Naive B cell (primary cell): ENCODE data around the gene MYO10. TPM values are rescaled to one million over a fixed set of nuclear protein-coding genes. Genes with fewer than 3 reads are reported as not detected.
A peak's percentile ranks its signal among the peaks of the same experiment; 100 is the strongest.
"Not testable (repeated sequence)": the region's sequence is repeated elsewhere in the genome, so short reads cannot be mapped to it uniquely, and the experiment has no call there.

Experiments
- ATAC-seq, 2 donors: fragments of 150-1000 bp; cut with Tn5 transposase; 2 replicates each; pipeline ENCODE4 v1.10.0; 2021; ENCODE audit warnings: low read depth in 2 of 2, mild to moderate bottlenecking in 2 of 2, moderate library complexity in 2 of 2
- DNase-seq: peaks from one replicate; pipeline ENCODE4 v3.0.0; 2022
- H3K27ac Mint-ChIP-seq, 6 donors: one replicate each; pipeline ENCODE4 v1.8.0; 2020 to 2022; ENCODE audit warnings: mild to moderate bottlenecking in 6 of 6, mixed read lengths in 6 of 6, moderate library complexity in 5 of 6, inconsistent platforms in 2 of 6
- H3K27me3 Mint-ChIP-seq, 3 donors: one replicate each; pipeline ENCODE4 v1.8.0; 2021 to 2022; ENCODE audit warnings: mixed read lengths in 3 of 3, mild to moderate bottlenecking in 1 of 3
- H3K36me3 Mint-ChIP-seq, 2 donors: one replicate each; pipeline ENCODE4 v1.8.0; 2020 to 2022; ENCODE audit warnings: mixed read lengths in 2 of 2, inconsistent platforms in 1 of 2, mild to moderate bottlenecking in 1 of 2
- H3K4me1 Mint-ChIP-seq, 3 donors: one replicate each; pipeline ENCODE4 v1.8.0; 2020 to 2022; ENCODE audit warnings: mixed read lengths in 3 of 3, inconsistent platforms in 1 of 3, mild to moderate bottlenecking in 1 of 3, moderate library complexity in 1 of 3
- H3K4me3 Mint-ChIP-seq, 8 donors: one replicate each; pipeline ENCODE4 v1.8.0; 2020 to 2022; ENCODE audit warnings: mild to moderate bottlenecking in 8 of 8, mixed read lengths in 8 of 8, moderate library complexity in 8 of 8, inconsistent platforms in 2 of 8
- H3K9me3 Mint-ChIP-seq, 7 donors: one replicate each; pipeline ENCODE4 v1.8.0; 2020 to 2022; ENCODE audit warnings: mixed read lengths in 7 of 7, mild to moderate bottlenecking in 5 of 7, inconsistent platforms in 2 of 7, moderate library complexity in 1 of 7
- polyA plus RNA-seq, 6 donors: library from polyadenylated mRNA; unstranded; fragments of 300-500 nt; fragmentation: Illumina TruSeq; gene quantifications; one replicate each; pipeline ENCODE4 v1.2.3, GENCODE V29; 2021; ENCODE audit warnings: low read depth in 6 of 6

The MYO10 gene
- polyA plus RNA-seq, 6 donors from 2014 or later: 0.03 to 0.87 TPM; not detected in 4

- Mint-ChIP-seq H3K4me1 (no peaks in the 10 kb centered on the region), H3K9me3 (peaks cover 0 to 5% (median 0%) of the 10 kb centered on the region in 7 donors), H3K27me3 (peaks cover 0 to 3% (median 0%) of the 10 kb centered on the region in 3 donors), H3K4me3 (peak overlapping the region in 1 of 8 donors; percentile 42), H3K27ac (no peak overlapping the region), H3K36me3 (peaks cover 0 to 5% of the 10 kb centered on the region in 2 donors)
- DNase-seq (no peak), ATAC-seq (no peak)
Observed at GRCh38 chr5:16885635-16886365, 50.3 kb downstream of the MYO10 start.

DNA sequence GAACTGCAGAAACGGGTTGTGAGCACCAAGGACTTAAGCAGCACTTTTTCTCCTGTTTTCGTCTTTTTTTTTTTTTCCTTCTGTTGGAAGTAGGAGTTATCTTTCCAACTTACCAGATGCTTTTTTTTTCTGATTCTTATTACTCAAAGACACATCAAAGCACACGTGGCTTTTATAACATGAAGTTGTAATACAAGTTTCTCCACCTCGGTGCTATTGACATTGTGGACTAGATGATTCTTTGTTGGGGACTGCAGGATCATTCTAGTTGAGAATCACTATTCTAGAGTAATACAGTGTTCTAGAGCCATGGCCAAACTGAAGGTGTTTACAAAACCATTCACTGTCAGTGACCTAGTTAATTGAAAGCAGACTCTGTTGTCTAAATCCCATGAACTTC is 51.5 kb downstream of the MYO10 start:
- Mint-ChIP-seq H3K9me3 (peaks cover 0 to 5% (median 0%) of the 10 kb centered on the region in 7 donors), H3K27me3 (peaks cover 0 to 3% (median 0%) of the 10 kb centered on the region in 3 donors), H3K27ac (no peak overlapping the region), H3K4me1 (no peaks in the 10 kb centered on the region), H3K36me3 (peaks cover 0 to 5% of the 10 kb centered on the region in 2 donors), H3K4me3 (no peak overlapping the region)
- no peak for ATAC-seq
- DNase-seq: no peak

GRCh38 chr5:16883806-16884205 is 52.3 kb downstream of the MYO10 start:
- Mint-ChIP-seq H3K9me3 (peaks cover 0 to 5% (median 0%) of the 10 kb centered on the region in 7 donors), H3K4me3 (no peak overlapping the region)

DNA sequence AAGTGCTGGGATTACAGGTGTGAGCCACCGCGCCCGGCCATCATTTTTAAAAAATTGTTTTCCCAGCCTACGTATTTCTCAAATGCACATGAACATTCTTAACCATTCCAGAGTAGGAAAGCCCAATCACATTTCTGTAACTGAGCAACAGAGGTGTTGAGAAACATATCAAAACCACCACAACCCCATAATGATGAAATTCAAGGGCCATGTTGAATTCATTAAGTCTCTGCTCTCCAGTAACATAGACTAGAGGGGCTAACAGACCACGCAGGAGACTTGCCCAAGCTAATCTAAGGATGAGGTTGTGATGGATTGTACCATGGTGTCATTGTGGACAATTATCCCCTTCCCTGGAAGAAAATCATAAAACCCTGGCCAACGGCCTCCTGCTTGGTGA is 52.9 kb downstream of the MYO10 start:
- Mint-ChIP-seq H3K27ac (no peak overlapping the region), H3K27me3 (peaks cover 0 to 3% (median 0%) of the 10 kb centered on the region in 3 donors), H3K36me3 (peaks cover 0 to 5% of the 10 kb centered on the region in 2 donors), H3K9me3 (peaks cover 0 to 5% (median 0%) of the 10 kb centered on the region in 7 donors), H3K4me3 (no peak overlapping the region), H3K4me1 (no peaks in the 10 kb centered on the region)
- ATAC-seq (no peak), DNase-seq (no peak)

More at GRCh38 chr5:16883806-16884205, 52.3 kb downstream of the MYO10 start:
- Mint-ChIP-seq H3K4me1 (no peaks in the 10 kb centered on the region), H3K27me3 (peaks cover 0 to 3% (median 0%) of the 10 kb centered on the region in 3 donors), H3K36me3 (peaks cover 0 to 5% of the 10 kb centered on the region in 2 donors), H3K27ac (no peak overlapping the region)
- DNase-seq (no peak), ATAC-seq (no peak)

DNA sequence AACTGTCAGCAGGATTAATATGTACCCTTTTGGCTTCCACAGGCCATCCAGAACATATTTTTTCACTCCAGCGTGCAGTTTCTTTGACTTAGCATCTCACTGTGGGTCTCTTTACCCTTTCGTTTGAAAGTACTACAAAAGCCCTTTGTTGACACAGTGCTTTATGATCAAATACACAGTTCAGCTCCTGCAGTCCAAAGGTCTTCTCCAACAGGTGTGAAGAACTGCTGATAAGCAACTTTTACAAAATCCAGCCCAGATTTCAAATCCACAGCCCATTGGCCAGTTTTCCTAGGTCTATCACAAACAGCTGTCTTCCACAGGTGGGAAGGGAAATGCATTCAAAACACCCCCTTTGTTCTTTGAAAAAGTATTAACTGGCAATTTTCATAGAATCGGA is 54.8 kb downstream of the MYO10 start:
- Mint-ChIP-seq H3K4me3 (no peak overlapping the region), H3K9me3 (peaks cover 0 to 6% (median 3%) of the 10 kb centered on the region in 7 donors), H3K36me3 (no peaks in the 10 kb centered on the region), H3K27ac (no peak overlapping the region), H3K4me1 (no peaks in the 10 kb centered on the region), H3K27me3 (peaks cover 0 to 3% (median 0%) of the 10 kb centered on the region in 3 donors)
- DNase-seq (no peak), ATAC-seq (no peak)

DNA sequence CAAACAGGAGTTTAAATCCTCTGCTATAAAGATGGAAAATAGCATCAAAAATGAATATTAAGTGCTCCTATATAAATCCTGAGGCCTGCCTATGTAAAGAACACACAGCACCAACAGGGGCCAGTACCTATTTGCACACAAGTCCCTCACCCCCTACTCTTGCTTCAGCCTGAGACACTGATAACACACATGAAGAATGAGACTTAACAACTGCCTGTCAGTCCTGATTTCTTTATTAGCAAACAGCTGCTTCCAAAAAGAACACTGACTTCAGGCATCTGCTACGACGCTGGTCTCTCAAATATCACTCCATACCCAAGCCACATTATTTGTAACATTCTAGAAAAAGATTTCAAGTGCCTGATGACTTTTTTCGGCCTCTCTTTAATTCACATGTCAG is 55.5 kb downstream of the MYO10 start:
- no peak for ATAC-seq
- Mint-ChIP-seq H3K9me3 (peaks cover 0 to 7% (median 3%) of the 10 kb centered on the region in 7 donors), H3K27me3 (peaks cover 0 to 3% (median 0%) of the 10 kb centered on the region in 3 donors), H3K4me3 (no peak overlapping the region), H3K36me3 (no peaks in the 10 kb centered on the region), H3K4me1 (no peaks in the 10 kb centered on the region), H3K27ac (no peak overlapping the region)
- no peak for DNase-seq

GRCh38 chr5:16879650-16880049 is 56.4 kb downstream of the MYO10 start:
- Mint-ChIP-seq H3K27ac (no peak overlapping the region), H3K9me3 (peaks cover 2 to 14% (median 6%) of the 10 kb centered on the region in 7 donors), H3K36me3 (peaks cover 0 to 1% of the 10 kb centered on the region in 2 donors), H3K4me1 (no peaks in the 10 kb centered on the region), H3K27me3 (peaks cover 0 to 2% (median 0%) of the 10 kb centered on the region in 3 donors), H3K4me3 (no peak overlapping the region)
- ATAC-seq (no peak), DNase-seq (no peak)

- H3K4me3 Mint-ChIP-seq: no peak overlapping the region
- H3K4me1 Mint-ChIP-seq: no peaks in the 10 kb centered on the region
- H3K27me3 Mint-ChIP-seq: no peaks in the 10 kb centered on the region
- H3K36me3 Mint-ChIP-seq: peaks cover 0 to 4% of the 10 kb centered on the region in 2 donors
- DNase-seq (no peak), ATAC-seq (no peak)
- H3K9me3 Mint-ChIP-seq: peaks cover 3 to 19% (median 11%) of the 10 kb centered on the region in 7 donors
- H3K27ac Mint-ChIP-seq: no peak overlapping the region
Observed at GRCh38 chr5:16879191-16879590, 56.9 kb downstream of the MYO10 start.

DNA sequence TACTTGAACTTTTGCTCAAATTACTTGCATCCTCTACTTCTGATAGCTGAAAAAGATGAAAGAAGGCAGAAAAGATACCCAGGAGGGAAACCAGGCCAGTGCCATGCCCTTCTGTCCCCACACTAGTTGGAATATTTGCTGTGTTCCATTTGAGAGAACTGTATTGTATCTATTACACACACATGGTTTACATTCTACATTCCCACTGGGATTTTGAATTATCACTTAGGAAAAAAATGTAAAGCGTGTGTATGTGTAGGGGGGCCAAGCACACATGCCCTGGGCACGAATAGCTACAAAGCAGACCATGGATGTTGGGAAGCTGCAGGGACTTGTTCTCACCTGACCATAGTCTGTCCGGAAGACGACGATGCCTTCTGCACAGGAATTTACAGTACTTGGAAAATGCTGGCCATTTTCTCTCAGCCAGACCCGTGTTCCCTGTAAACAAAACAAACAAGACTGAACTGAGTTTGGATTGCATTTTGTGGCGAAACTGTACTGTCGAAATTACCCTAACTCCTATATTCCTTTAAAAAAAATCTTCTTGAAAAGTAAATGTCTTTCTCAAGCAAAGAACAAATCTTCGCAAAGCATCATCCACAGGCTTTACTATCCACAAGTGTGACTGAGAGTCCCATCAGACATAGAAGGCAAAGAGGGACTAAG is 58.7 kb downstream of the MYO10 start:
- peaks cover 2 to 4% of the 10 kb centered on the region in 2 donors for H3K36me3 Mint-ChIP-seq
- H3K4me3 Mint-ChIP-seq: no peak overlapping the region
- peaks cover 6 to 30% (median 16%) of the 10 kb centered on the region in 7 donors for H3K9me3 Mint-ChIP-seq
- no peaks in the 10 kb centered on the region for H3K4me1 Mint-ChIP-seq
- DNase-seq: no peak
- no peaks in the 10 kb centered on the region for H3K27me3 Mint-ChIP-seq
- H3K27ac Mint-ChIP-seq: no peak overlapping the region
- ATAC-seq: no peak

DNA sequence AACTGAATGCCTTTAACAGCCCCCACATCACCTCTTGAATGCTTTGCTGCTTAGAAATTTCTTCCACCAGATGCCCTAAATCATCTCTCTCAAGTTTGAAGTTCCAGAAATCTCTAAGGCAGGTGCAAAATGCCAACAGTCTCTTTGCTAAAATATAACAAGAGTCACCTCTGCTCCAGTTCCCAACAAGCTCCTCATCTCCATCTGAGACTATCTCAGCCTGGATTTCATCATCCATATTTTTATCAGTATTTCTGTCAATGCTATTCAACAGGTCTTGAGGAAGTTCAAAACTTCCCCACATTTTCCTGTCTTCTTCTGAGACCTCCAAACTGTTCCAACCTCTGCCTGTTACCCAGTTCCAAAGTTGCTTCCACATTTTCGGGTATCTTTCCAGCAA is 61.7 kb downstream of the MYO10 start:
- DNase-seq, H3K27me3 Mint-ChIP-seq, ATAC-seq, H3K4me1 Mint-ChIP-seq, H3K27ac Mint-ChIP-seq: not testable (repeated sequence)
- peaks cover 12 to 46% (median 28%) of the 10 kb centered on the region in 7 donors for H3K9me3 Mint-ChIP-seq
- H3K4me3 Mint-ChIP-seq: peak overlapping the region in 1 of 8 donors; percentile 31
- peaks cover 4 to 14% of the 10 kb centered on the region in 2 donors for H3K36me3 Mint-ChIP-seq

GRCh38 chr5:16871746-16872339 is 64.2 kb downstream of the MYO10 start:
- no peaks in the 10 kb centered on the region for H3K4me1 Mint-ChIP-seq
- ATAC-seq (no peak), DNase-seq (no peak)
- peak overlapping the region in 1 of 6 donors; percentile 65 for H3K27ac Mint-ChIP-seq
- H3K36me3 Mint-ChIP-seq: peaks cover 4 to 14% of the 10 kb centered on the region in 2 donors
- H3K4me3 Mint-ChIP-seq: no peak overlapping the region
- no peaks in the 10 kb centered on the region for H3K27me3 Mint-ChIP-seq
- peaks cover 11 to 42% (median 28%) of the 10 kb centered on the region in 7 donors for H3K9me3 Mint-ChIP-seq

DNA sequence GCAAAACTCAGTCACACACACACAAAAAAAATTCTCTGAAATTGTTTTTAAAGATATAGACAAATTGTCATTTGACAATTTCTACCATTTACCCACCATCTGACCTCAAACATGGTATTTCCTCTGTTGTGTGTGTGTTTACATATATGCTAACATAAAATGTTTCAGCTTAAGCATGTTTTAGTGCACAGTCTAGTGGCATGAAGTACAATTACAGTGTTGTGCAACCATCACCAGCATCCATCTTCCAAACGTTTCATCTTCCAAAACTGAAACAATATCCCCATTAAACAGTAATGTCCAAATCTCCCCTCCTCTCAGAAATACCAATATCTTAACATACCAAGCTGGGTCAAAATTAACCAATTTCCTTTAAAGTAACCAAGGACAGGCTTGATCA is 65.2 kb downstream of the MYO10 start:
- H3K27me3 Mint-ChIP-seq: no peaks in the 10 kb centered on the region
- DNase-seq (no peak), ATAC-seq (no peak)
- no peaks in the 10 kb centered on the region for H3K4me1 Mint-ChIP-seq
- H3K4me3 Mint-ChIP-seq: no peak overlapping the region
- peaks cover 9 to 40% (median 28%) of the 10 kb centered on the region in 7 donors for H3K9me3 Mint-ChIP-seq
- no peak overlapping the region for H3K27ac Mint-ChIP-seq
- H3K36me3 Mint-ChIP-seq: peaks cover 4 to 14% of the 10 kb centered on the region in 2 donors
